Gastrocnemius medialis (tissue), 4 donors: ENCODE results near the gene ADARB2.

Source experiments
- CTCF ChIP-seq, 5 experiments: fragments of 450-650 bp in 3 of 5; fragments of 200-600 bp in 2 of 5; sonication (generic) in 2 of 5; IDR thresholded peaks in 4 of 5; conservative IDR thresholded peaks in 1 of 5; 1 replicate in 4 of 5; 2 replicates in 1 of 5; pipeline ENCODE4 v1.5.1; 2016 to 2019; ENCODE audit warnings: antibody characterized with exemption in 5 of 5, mild to moderate bottlenecking in 3 of 5, moderate library complexity in 3 of 5
- POLR2A ChIP-seq, 2 donors: fragments of 450-650 bp; IDR thresholded peaks; one replicate each; pipeline ENCODE4 v1.6.1; 2017; ENCODE audit warnings: antibody characterized with exemption in 2 of 2, mild to moderate bottlenecking in 2 of 2, moderate library complexity in 2 of 2

DNA sequence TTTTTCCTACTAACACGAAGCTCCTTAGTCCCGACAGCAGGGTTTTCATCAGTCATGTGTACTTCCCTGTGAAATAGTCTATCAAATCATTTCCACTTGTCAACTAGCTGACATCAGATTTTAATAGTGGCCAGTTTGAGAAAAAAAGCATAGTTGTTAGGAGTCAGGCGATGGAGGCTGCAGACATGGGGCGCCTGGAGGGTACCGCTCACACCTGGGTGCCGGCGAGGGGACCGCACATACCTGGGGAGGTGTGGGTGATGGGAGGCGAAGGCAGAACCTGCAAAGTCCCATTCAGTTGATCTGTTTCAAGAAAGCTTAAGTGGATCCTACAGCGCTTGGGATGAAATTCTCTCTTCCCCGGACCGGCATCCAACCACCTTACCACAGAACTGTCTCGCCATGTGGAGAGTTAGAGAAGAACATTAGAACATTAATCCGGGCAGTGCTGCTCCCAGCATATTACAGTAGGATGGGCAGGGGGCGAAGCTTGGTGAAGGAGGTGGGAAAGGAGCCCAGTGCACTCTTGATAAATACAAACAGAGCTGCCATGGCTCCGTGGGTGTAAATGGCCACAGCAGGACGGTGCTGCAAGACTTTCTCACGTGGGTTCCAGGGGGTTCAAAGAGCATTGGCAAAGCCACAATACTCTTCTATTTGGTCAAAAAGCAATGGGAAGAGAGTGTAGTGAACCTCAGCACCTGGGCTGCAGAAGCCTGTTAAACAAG lies 24.2 kb downstream of the ADARB2 start:
- no peak for TF ChIP-seq CTCF (IDR thresholded peaks at IDR 0.05 in 4 of 5, conservative IDR thresholded peaks at IDR 0.05 in 1 of 5)
- TF ChIP-seq POLR2A (IDR thresholded peaks at IDR 0.05) = no peak
